HUES6 (cell line): ENCODE results near the gene E2F2.
"Not testable (repeated sequence)": the region's sequence is repeated elsewhere in the genome, so short reads cannot be mapped to it uniquely, and the experiment has no call there.

Source experiments
- H3K27ac ChIP-seq: 2 replicates; pipeline ENCODE4 v1.7.0; 2013; ENCODE audit warnings: low read depth, mild to moderate bottlenecking, low read length, inconsistent platforms
- H3K27me3 ChIP-seq: 2 replicates; pipeline ENCODE4 v1.6.1; 2013; ENCODE audit warnings: low read length; ENCODE audit not compliant: control insufficient read depth, insufficient read depth
- H3K36me3 ChIP-seq: 2 replicates; pipeline ENCODE4 v1.6.1; 2013; ENCODE audit warnings: low read length; ENCODE audit not compliant: control insufficient read depth, insufficient read depth
- H3K4me1 ChIP-seq: 2 replicates; pipeline ENCODE4 v1.6.1; 2013; ENCODE audit warnings: low read length; ENCODE audit not compliant: control insufficient read depth, insufficient read depth
- H3K4me3 ChIP-seq: 2 replicates; pipeline ENCODE4 v1.5.1; 2013; ENCODE audit warnings: low read depth, low read length
- H3K9ac ChIP-seq: one replicate; pipeline ENCODE4 v1.6.1; 2013; ENCODE audit warnings: mild to moderate bottlenecking, low read length
- H3K9me3 ChIP-seq: 2 replicates; pipeline ENCODE4 v1.6.1; 2013; ENCODE audit warnings: low read depth, low read length; ENCODE audit not compliant: control insufficient read depth, insufficient read depth

Gene E2F2

GRCh38 chr1:23544444-23545389 lies 13.7 kb upstream of the E2F2 start:
- Histone ChIP-seq H3K36me3 (no peaks in the 10 kb centered on the region), H3K4me3 (no peak overlapping the region), H3K27me3 (no peaks in the 10 kb centered on the region), H3K27ac (no peak overlapping the region), H3K9me3 (no peaks in the 10 kb centered on the region), H3K4me1 (peaks cover 14% of the 10 kb centered on the region), H3K9ac (no peak overlapping the region)

GRCh38 chr1:23543707-23544443 lies 12.8 kb upstream of the E2F2 start:
- Histone ChIP-seq H3K4me1 (peaks cover 12% of the 10 kb centered on the region), H3K9me3 (no peaks in the 10 kb centered on the region), H3K36me3 (no peaks in the 10 kb centered on the region), H3K4me3 (no peak overlapping the region), H3K9ac (no peak overlapping the region), H3K27me3 (no peaks in the 10 kb centered on the region), H3K27ac (no peak overlapping the region)

- not testable (repeated sequence) for H3K9ac ChIP-seq, H3K4me1 ChIP-seq, H3K4me3 ChIP-seq, H3K36me3 ChIP-seq, H3K9me3 ChIP-seq, H3K27ac ChIP-seq, H3K27me3 ChIP-seq
Measured at GRCh38 chr1:23542940-23543339, 11.9 kb upstream of the E2F2 start.

GRCh38 chr1:23539698-23540266 lies 8.7 kb upstream of the E2F2 start:
- H3K9me3 ChIP-seq, result no peaks in the 10 kb centered on the region
- H3K4me3 ChIP-seq, result no peak overlapping the region
- peaks cover under 1% of the 10 kb centered on the region for H3K4me1 ChIP-seq
- no peak overlapping the region for H3K9ac ChIP-seq
- H3K27me3 ChIP-seq, result no peaks in the 10 kb centered on the region
- no peaks in the 10 kb centered on the region for H3K36me3 ChIP-seq
- H3K27ac ChIP-seq, result no peak overlapping the region

- H3K9ac ChIP-seq, result no peak overlapping the region
- H3K27me3 ChIP-seq, result peaks cover 10% of the 10 kb centered on the region
- no peaks in the 10 kb centered on the region for H3K36me3 ChIP-seq
- H3K27ac ChIP-seq, result no peak overlapping the region
- no peaks in the 10 kb centered on the region for H3K9me3 ChIP-seq
- no peak overlapping the region for H3K4me3 ChIP-seq
- no peaks in the 10 kb centered on the region; the same call in 1 of the 2 replicates for H3K4me1 ChIP-seq
Measured at GRCh38 chr1:23537296-23537973, 6.4 kb upstream of the E2F2 start.

GRCh38 chr1:23533246-23534023 lies 2.4 kb upstream of the E2F2 start:
- Histone ChIP-seq H3K27ac (no peak overlapping the region), H3K27me3 (peaks cover 46% of the 10 kb centered on the region), H3K4me3 (no peak overlapping the region), H3K9ac (no peak overlapping the region), H3K9me3 (no peaks in the 10 kb centered on the region), H3K36me3 (no peaks in the 10 kb centered on the region), H3K4me1 (peaks cover 16% of the 10 kb centered on the region)

- Histone ChIP-seq H3K36me3 (no peaks in the 10 kb centered on the region), H3K4me3 (peak overlapping the region; percentile 65), H3K4me1 (peaks cover 16% of the 10 kb centered on the region), H3K9ac (peak overlapping the region; percentile 28), H3K27me3 (peaks cover 52% of the 10 kb centered on the region), H3K9me3 (no peaks in the 10 kb centered on the region), H3K27ac (no peak overlapping the region)
Measured at GRCh38 chr1:23531562-23532094, 595 bp upstream of the E2F2 start.

GRCh38 chr1:23530087-23530746 lies 816 bp downstream of the E2F2 start:
- Histone ChIP-seq H3K4me1 (peaks cover 21% of the 10 kb centered on the region), H3K27ac (no peak overlapping the region), H3K9ac (peak overlapping the region; percentile 76), H3K4me3 (peak overlapping the region; percentile 62), H3K36me3 (no peaks in the 10 kb centered on the region), H3K27me3 (peaks cover 52% of the 10 kb centered on the region), H3K9me3 (no peaks in the 10 kb centered on the region)

- Histone ChIP-seq H3K27me3 (peaks cover 52% of the 10 kb centered on the region), H3K9ac (no peak overlapping the region), H3K36me3 (no peaks in the 10 kb centered on the region), H3K9me3 (no peaks in the 10 kb centered on the region), H3K4me3 (peak overlapping the region; percentile 62), H3K27ac (no peak overlapping the region), H3K4me1 (peaks cover 21% of the 10 kb centered on the region)
Measured at GRCh38 chr1:23529146-23530086, 1.6 kb downstream of the E2F2 start.
